Neural crest cell (in vitro differentiated cells): ENCODE data around the gene LRRC9. TPM values are rescaled to one million over a fixed set of nuclear protein-coding genes. Genes with fewer than 3 reads are reported as not detected.
"Not testable (repeated sequence)": the region's sequence is repeated elsewhere in the genome, so short reads cannot be mapped to it uniquely, and the experiment has no call there.

Source experiments
- DNase-seq: peaks from one replicate; pipeline ENCODE4 v3.0.0; 2021; ENCODE audit warnings: low read depth, mixed read lengths, low spot score
- H3K27ac Mint-ChIP-seq: one replicate; pipeline ENCODE4 v1.8.0; 2021; ENCODE audit warnings: mild to moderate bottlenecking, mixed read lengths; ENCODE audit not compliant: unreplicated experiment
- H3K27me3 Mint-ChIP-seq: 2 replicates; pipeline ENCODE4 v1.8.0; 2021; ENCODE audit warnings: low read depth, mild to moderate bottlenecking, mixed read lengths
- H3K36me3 Mint-ChIP-seq: 2 replicates; pipeline ENCODE4 v1.8.0; 2021; ENCODE audit warnings: low read depth, mild to moderate bottlenecking, mixed read lengths
- H3K4me1 Mint-ChIP-seq: 2 replicates; pipeline ENCODE4 v1.8.0; 2021; ENCODE audit warnings: mixed read lengths
- H3K4me3 Mint-ChIP-seq: one replicate; pipeline ENCODE4 v1.8.0; 2021; ENCODE audit warnings: mild to moderate bottlenecking, mixed read lengths
- H3K9me3 Mint-ChIP-seq: 2 replicates; pipeline ENCODE4 v1.8.0; 2021; ENCODE audit warnings: mixed read lengths
- total RNA-seq: library from RNA; stranded (reverse); gene quantifications from 2 replicates; pipeline ENCODE4 v1.2.1, GENCODE V29; 2021
- TF ChIP-seq, protein P1 (sequence below): fragments of 200-600 bp; sonication (generic); conservative IDR thresholded peaks from 2 replicates; pipeline ENCODE4 v1.5.0; 2021; ENCODE audit warnings: antibody characterized with exemption, mild to moderate bottlenecking

LRRC9 gene
- total RNA-seq, 1 donor from 2014 or later: 1.0 TPM

DNA sequence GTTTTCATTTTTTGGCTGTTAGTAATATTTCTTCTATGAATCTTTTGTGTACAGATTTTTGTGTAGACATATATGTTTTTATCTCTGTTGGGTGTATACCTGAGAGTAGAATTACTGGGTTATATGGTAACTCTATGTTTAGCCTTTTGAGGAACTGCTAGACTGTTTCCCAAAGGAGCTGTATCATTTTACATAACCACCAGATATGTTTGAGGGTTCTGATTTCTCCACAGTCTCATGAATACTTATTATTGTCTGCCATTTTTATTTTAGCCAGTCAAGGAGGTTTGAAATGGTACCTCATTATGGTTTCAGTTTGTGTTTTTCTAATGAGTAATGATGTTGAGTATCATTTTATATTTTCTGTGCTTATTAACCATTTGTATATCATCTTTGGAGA, 173.7 kb downstream of the LRRC9 start:
- no peak for DNase-seq
- H3K4me3 Mint-ChIP-seq: peak overlapping the region; percentile 97

GRCh38 chr14:60094306-60094897, 174.5 kb downstream of the LRRC9 start:
- Mint-ChIP-seq H3K27ac (peak overlapping the region; percentile 24), H3K4me1 (peaks cover 51% of the 10 kb centered on the region), H3K27me3 (no peaks in the 10 kb centered on the region), H3K9me3 (no peaks in the 10 kb centered on the region), H3K36me3 (peaks cover 10% of the 10 kb centered on the region), H3K4me3 (peak overlapping the region; percentile 97)
- no peak for DNase-seq
- TF ChIP-seq, protein P1, sequence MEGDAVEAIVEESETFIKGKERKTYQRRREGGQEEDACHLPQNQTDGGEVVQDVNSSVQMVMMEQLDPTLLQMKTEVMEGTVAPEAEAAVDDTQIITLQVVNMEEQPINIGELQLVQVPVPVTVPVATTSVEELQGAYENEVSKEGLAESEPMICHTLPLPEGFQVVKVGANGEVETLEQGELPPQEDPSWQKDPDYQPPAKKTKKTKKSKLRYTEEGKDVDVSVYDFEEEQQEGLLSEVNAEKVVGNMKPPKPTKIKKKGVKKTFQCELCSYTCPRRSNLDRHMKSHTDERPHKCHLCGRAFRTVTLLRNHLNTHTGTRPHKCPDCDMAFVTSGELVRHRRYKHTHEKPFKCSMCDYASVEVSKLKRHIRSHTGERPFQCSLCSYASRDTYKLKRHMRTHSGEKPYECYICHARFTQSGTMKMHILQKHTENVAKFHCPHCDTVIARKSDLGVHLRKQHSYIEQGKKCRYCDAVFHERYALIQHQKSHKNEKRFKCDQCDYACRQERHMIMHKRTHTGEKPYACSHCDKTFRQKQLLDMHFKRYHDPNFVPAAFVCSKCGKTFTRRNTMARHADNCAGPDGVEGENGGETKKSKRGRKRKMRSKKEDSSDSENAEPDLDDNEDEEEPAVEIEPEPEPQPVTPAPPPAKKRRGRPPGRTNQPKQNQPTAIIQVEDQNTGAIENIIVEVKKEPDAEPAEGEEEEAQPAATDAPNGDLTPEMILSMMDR: no peak

More for the DNA sequence above, 173.7 kb downstream of the LRRC9 start:
- Mint-ChIP-seq H3K27ac (no peak overlapping the region), H3K4me1 (peaks cover 51% of the 10 kb centered on the region), H3K27me3 (no peaks in the 10 kb centered on the region), H3K9me3 (no peaks in the 10 kb centered on the region), H3K36me3 (peaks cover 10% of the 10 kb centered on the region)
- TF ChIP-seq, protein P1: no peak

DNA sequence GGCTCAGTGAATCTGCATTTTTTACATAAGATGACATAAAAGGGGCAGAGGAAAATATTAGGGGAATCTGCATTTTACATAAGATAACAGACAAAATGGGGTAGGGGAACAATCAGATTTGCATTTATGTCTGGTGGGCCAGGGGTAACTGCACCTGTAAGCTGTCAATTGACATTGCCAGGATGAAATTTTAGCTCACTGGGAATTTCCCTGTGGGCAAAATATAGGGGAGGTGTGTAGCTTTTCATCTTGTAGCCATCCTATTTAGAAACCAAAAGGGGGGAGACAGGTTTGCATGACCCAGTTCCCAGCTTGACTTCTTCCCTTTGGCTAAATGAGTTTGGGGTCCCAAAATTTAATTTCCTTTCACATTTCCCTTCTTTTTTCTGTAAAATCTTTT, 175.3 kb downstream of the LRRC9 start:
- Mint-ChIP-seq H3K36me3 (peaks cover 10% of the 10 kb centered on the region), H3K4me3 (peak overlapping the region; percentile 66), H3K9me3 (no peaks in the 10 kb centered on the region), H3K27ac (no peak overlapping the region), H3K27me3 (no peaks in the 10 kb centered on the region), H3K4me1 (peaks cover 51% of the 10 kb centered on the region)
- TF ChIP-seq, protein P1: no peak
- no peak for DNase-seq

GRCh38 chr14:60095781-60096450, 176.0 kb downstream of the LRRC9 start:
- no peak for DNase-seq
- no peaks in the 10 kb centered on the region for H3K27me3 Mint-ChIP-seq
- H3K4me3 Mint-ChIP-seq: peak overlapping the region; percentile 66
- peaks cover 15% of the 10 kb centered on the region for H3K36me3 Mint-ChIP-seq
- no peak overlapping the region for H3K27ac Mint-ChIP-seq
- H3K9me3 Mint-ChIP-seq: no peaks in the 10 kb centered on the region
- peaks cover 46% of the 10 kb centered on the region for H3K4me1 Mint-ChIP-seq
- TF ChIP-seq, protein P1: no peak

- no peaks in the 10 kb centered on the region for H3K9me3 Mint-ChIP-seq
- H3K36me3 Mint-ChIP-seq: peaks cover 21% of the 10 kb centered on the region
- DNase-seq: no peak
- H3K27ac Mint-ChIP-seq: no peak overlapping the region
- H3K4me1 Mint-ChIP-seq: peaks cover 40% of the 10 kb centered on the region
- TF ChIP-seq, protein P1: no peak
- H3K4me3 Mint-ChIP-seq: peak overlapping the region; percentile 6
- H3K27me3 Mint-ChIP-seq: no peaks in the 10 kb centered on the region
These were observed 178.0 kb downstream of the LRRC9 start for GRCh38 chr14:60097974-60098373.

- H3K27ac Mint-ChIP-seq, H3K9me3 Mint-ChIP-seq, DNase-seq, H3K27me3 Mint-ChIP-seq, H3K4me3 Mint-ChIP-seq: not testable (repeated sequence)
- peaks cover 22% of the 10 kb centered on the region for H3K4me1 Mint-ChIP-seq
- H3K36me3 Mint-ChIP-seq: peaks cover 28% of the 10 kb centered on the region
These were observed 179.9 kb downstream of the LRRC9 start for GRCh38 chr14:60099855-60100254.
